ENCODE results near the gene PTF1A.

PTF1A gene

GRCh38 chr10:23187155-23187554, 5.0 kb upstream of the PTF1A start:
- TF ChIP-seq CTCF (IDR thresholded peaks at IDR 0.05; ENCODE audit: borderline replicate concordance, insufficient read depth, low read depth, low read length): no peak

GRCh38 chr10:23189024-23189423, 3.1 kb upstream of the PTF1A start:
- TF ChIP-seq CTCF (IDR thresholded peaks at IDR 0.05; ENCODE audit: borderline replicate concordance, insufficient read depth, low read depth, low read length): no peak

More at GRCh38 chr10:23187155-23187554, 5.0 kb upstream of the PTF1A start:
- no peak overlapping the region for H3K4me3 ChIP-seq (ENCODE audit: low read depth, low read length)

GRCh38 chr10:23190872-23191763, 994 bp upstream of the PTF1A start:
- H3K4me3 ChIP-seq (ENCODE audit: low read depth, low read length): no peak overlapping the region

More at GRCh38 chr10:23189024-23189423, 3.1 kb upstream of the PTF1A start:
- no peak overlapping the region for H3K4me3 ChIP-seq (ENCODE audit: low read depth, low read length)

GRCh38 chr10:23192712-23193434, 761 bp downstream of the PTF1A start:
- TF ChIP-seq CTCF (IDR thresholded peaks at IDR 0.05; ENCODE audit: borderline replicate concordance, insufficient read depth, low read depth, low read length): no peak
- no peak overlapping the region for H3K4me3 ChIP-seq (ENCODE audit: low read depth, low read length)

More at GRCh38 chr10:23190872-23191763, 994 bp upstream of the PTF1A start:
- TF ChIP-seq CTCF (IDR thresholded peaks at IDR 0.05; ENCODE audit: borderline replicate concordance, insufficient read depth, low read depth, low read length): no peak

- TF ChIP-seq CTCF (IDR thresholded peaks at IDR 0.05; ENCODE audit: borderline replicate concordance, insufficient read depth, low read depth, low read length): no peak
- no peak overlapping the region for H3K4me3 ChIP-seq (ENCODE audit: low read depth, low read length)
Measured at GRCh38 chr10:23193435-23194074, 1.4 kb downstream of the PTF1A start.

- no peak for TF ChIP-seq CTCF (IDR thresholded peaks at IDR 0.05; ENCODE audit: borderline replicate concordance, insufficient read depth, low read depth, low read length)
- H3K4me3 ChIP-seq (ENCODE audit: low read depth, low read length): no peak overlapping the region
Measured at GRCh38 chr10:23194471-23194965, 2.4 kb downstream of the PTF1A start.
